Activated T-cell treated with anti-CD3 and anti-CD28 coated beads, Interleukin-2, amount 50 U/mL, for 24 hours (primary cell): ENCODE data around the gene TMEM158.

Experiments
- DNase-seq: peaks from one replicate; pipeline ENCODE4 v3.0.0-alpha.2; 2020
- H3K27ac Mint-ChIP-seq: 2 replicates; pipeline ENCODE4 v1.8.0; 2020; ENCODE audit warnings: mild to moderate bottlenecking, mixed read lengths
- H3K27me3 Mint-ChIP-seq: 2 replicates; pipeline ENCODE4 v1.8.0; 2020; ENCODE audit warnings: mixed read lengths
- H3K36me3 Mint-ChIP-seq: 2 replicates; pipeline ENCODE4 v1.8.0; 2020; ENCODE audit warnings: low read depth, mixed read lengths
- H3K4me1 Mint-ChIP-seq: 2 replicates; pipeline ENCODE4 v1.8.0; 2020; ENCODE audit warnings: low read depth, mixed read lengths
- H3K4me3 Mint-ChIP-seq: 2 replicates; pipeline ENCODE4 v1.8.0; 2020; ENCODE audit warnings: mild to moderate bottlenecking, moderate library complexity, mixed read lengths
- H3K9me3 Mint-ChIP-seq: 2 replicates; pipeline ENCODE4 v1.8.0; 2020; ENCODE audit warnings: mixed read lengths

The TMEM158 gene

GRCh38 chr3:45246241-45246640 is 20.2 kb upstream of the TMEM158 start:
- H3K27ac Mint-ChIP-seq = no peak overlapping the region
- H3K4me1 Mint-ChIP-seq = no peaks in the 10 kb centered on the region
- H3K36me3 Mint-ChIP-seq = no peaks in the 10 kb centered on the region
- peaks cover 1% of the 10 kb centered on the region for H3K27me3 Mint-ChIP-seq
- DNase-seq = no peak
- no peak overlapping the region for H3K4me3 Mint-ChIP-seq
- no peaks in the 10 kb centered on the region for H3K9me3 Mint-ChIP-seq

- no peaks in the 10 kb centered on the region for H3K9me3 Mint-ChIP-seq
- H3K4me3 Mint-ChIP-seq = no peak overlapping the region
- H3K36me3 Mint-ChIP-seq = no peaks in the 10 kb centered on the region
- H3K27me3 Mint-ChIP-seq = peaks cover 8% of the 10 kb centered on the region
- no peak overlapping the region for H3K27ac Mint-ChIP-seq
- no peaks in the 10 kb centered on the region for H3K4me1 Mint-ChIP-seq
- no peak for DNase-seq
Observed at GRCh38 chr3:45244356-45244755, 18.3 kb upstream of the TMEM158 start.

DNA sequence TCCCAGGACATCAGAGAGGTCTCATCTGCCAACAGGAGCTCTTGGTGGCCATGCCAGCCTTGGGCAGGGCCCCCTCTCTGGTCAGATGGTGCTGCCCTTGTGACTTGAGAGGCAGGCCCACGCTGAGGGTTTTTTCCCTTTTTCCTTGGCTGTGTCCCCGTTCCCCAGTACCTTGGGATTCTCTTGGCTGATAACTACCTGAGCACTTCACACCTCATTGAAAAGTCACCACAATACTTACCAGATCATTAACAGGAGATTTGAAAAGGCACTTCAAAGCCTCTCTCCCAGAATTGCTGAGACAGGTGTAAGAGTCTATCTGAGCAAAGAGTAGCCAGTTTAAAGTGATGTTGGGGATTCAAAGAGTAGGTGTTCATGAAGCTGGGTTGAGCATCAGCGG is 15.1 kb upstream of the TMEM158 start:
- Mint-ChIP-seq H3K4me3 (no peak overlapping the region), H3K9me3 (no peaks in the 10 kb centered on the region), H3K27me3 (peaks cover 8% of the 10 kb centered on the region), H3K36me3 (no peaks in the 10 kb centered on the region), H3K27ac (no peak overlapping the region), H3K4me1 (no peaks in the 10 kb centered on the region)
- DNase-seq = no peak

GRCh38 chr3:45240292-45240691 is 14.2 kb upstream of the TMEM158 start:
- H3K27me3 Mint-ChIP-seq = peaks cover 8% of the 10 kb centered on the region
- no peak overlapping the region for H3K4me3 Mint-ChIP-seq
- DNase-seq = no peak
- no peak overlapping the region for H3K27ac Mint-ChIP-seq
- no peaks in the 10 kb centered on the region for H3K36me3 Mint-ChIP-seq
- H3K9me3 Mint-ChIP-seq = peaks cover 6% of the 10 kb centered on the region
- H3K4me1 Mint-ChIP-seq = no peaks in the 10 kb centered on the region

GRCh38 chr3:45239254-45239653 is 13.2 kb upstream of the TMEM158 start:
- Mint-ChIP-seq H3K9me3 (peaks cover 7% of the 10 kb centered on the region), H3K4me1 (no peaks in the 10 kb centered on the region), H3K27me3 (peaks cover 8% of the 10 kb centered on the region), H3K36me3 (no peaks in the 10 kb centered on the region), H3K4me3 (no peak overlapping the region), H3K27ac (no peak overlapping the region)
- DNase-seq = no peak

DNA sequence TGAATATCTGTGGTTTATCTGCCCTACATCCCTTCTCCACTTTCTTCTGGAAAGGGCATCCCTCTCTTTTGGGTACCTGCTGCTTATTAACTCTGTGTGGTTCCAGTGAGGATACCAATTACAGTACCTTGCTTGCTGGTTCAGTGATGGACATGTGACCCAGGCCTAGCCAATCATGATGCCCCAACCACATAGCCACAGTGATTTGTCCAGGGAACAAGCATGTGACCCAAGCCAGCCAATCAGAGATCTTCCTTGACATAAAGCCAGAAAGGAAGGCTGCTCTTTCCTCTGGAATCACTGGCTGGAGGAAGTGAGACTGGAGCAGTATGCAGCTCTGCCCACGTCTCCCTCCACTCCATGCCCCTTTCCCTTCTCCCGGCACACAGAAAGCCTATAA is 10.9 kb upstream of the TMEM158 start:
- Mint-ChIP-seq H3K9me3 (peaks cover 7% of the 10 kb centered on the region), H3K27me3 (peaks cover 11% of the 10 kb centered on the region), H3K27ac (no peak overlapping the region), H3K36me3 (no peaks in the 10 kb centered on the region), H3K4me3 (no peak overlapping the region), H3K4me1 (no peaks in the 10 kb centered on the region)
- no peak for DNase-seq

DNA sequence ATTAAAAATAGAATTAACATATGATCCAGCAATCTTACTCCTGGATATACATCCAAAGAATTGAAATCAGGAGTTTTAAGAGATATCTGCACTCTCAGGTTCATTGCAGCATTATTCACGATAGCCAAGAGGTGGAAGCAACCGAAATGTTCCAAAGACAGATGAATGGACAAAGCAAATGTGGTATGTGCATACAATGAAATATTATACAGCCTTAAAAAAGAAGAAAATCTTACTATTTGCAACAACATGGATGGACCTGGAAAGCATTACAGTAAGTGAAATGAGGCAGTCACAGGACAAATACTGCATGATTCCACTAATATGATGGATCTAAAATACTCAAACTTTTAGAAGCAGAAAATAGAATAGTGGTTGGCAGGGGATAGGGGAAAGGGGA is 9.3 kb upstream of the TMEM158 start:
- no peak overlapping the region for H3K4me3 Mint-ChIP-seq
- no peaks in the 10 kb centered on the region for H3K4me1 Mint-ChIP-seq
- no peak overlapping the region for H3K27ac Mint-ChIP-seq
- H3K36me3 Mint-ChIP-seq = no peaks in the 10 kb centered on the region
- H3K9me3 Mint-ChIP-seq = peaks cover 7% of the 10 kb centered on the region
- peaks cover 15% of the 10 kb centered on the region for H3K27me3 Mint-ChIP-seq
- DNase-seq = no peak

DNA sequence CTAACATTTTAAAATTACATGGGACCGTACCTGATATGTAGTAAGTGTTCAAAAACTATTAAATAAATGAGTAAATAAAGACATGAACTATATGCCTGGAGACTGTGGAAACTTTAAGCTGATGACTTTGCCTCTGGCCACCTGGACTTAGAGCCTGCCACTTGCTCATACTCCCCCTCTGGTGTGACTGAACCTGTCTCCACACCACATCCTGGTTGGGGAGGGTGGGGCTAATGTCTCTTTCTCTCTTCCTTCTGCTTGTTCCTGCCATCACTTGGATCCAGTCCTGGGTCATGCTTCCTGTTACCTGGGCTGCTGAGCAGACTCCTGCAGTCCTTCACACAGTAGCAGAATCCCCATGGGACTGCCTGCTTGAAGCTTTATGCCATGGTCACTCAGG is 8.2 kb upstream of the TMEM158 start:
- no peak for DNase-seq
- H3K27me3 Mint-ChIP-seq = peaks cover 23% of the 10 kb centered on the region
- H3K27ac Mint-ChIP-seq = no peak overlapping the region
- H3K4me1 Mint-ChIP-seq = no peaks in the 10 kb centered on the region
- H3K9me3 Mint-ChIP-seq = peaks cover 7% of the 10 kb centered on the region
- no peak overlapping the region for H3K4me3 Mint-ChIP-seq
- H3K36me3 Mint-ChIP-seq = no peaks in the 10 kb centered on the region

DNA sequence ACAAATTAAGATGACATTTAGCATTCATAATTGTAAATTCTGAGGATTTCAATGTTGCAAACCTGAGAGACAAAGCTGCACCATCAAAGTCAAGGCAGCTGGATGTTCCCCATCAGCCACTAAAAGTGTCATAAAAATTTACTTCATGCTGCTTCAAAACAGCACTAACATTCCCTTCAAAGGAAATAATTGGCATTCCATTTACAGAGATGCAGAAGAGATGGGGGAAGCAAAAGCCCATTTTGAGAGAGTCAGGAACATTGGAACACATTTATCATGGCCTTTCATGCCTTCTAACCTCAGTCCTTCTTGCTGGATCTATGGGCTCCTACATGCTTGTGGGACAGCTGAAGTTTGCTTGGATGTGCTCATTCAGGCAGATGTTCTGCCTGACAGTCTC is 6.4 kb upstream of the TMEM158 start:
- Mint-ChIP-seq H3K36me3 (no peaks in the 10 kb centered on the region), H3K27ac (no peak overlapping the region), H3K27me3 (peaks cover 38% of the 10 kb centered on the region), H3K4me1 (no peaks in the 10 kb centered on the region), H3K4me3 (no peak overlapping the region), H3K9me3 (peaks cover 7% of the 10 kb centered on the region)
- no peak for DNase-seq

DNA sequence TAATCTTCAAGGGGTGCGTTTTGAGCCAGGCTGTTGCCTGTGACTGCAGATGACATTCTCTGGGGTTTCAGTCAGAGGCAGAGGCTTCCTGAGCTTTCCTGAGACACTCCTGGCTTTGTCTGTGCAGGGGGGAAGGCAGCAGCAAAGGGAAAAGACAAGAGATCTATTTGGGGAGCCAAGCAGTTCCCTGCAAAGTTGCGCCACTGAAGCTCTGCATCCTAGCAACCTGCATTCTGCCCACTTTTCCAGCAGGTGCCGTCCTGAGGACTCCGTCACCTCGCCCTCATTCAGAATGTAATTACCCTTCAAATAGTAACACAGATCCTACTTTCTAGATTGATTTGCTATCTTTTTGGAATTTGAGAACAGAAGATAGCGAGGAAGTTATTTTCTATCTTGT is 1.9 kb upstream of the TMEM158 start:
- no peak for DNase-seq
- Mint-ChIP-seq H3K27me3 (peaks cover 68% of the 10 kb centered on the region), H3K9me3 (no peaks in the 10 kb centered on the region), H3K27ac (no peak overlapping the region), H3K4me3 (no peak overlapping the region), H3K36me3 (no peaks in the 10 kb centered on the region), H3K4me1 (peaks cover 15% of the 10 kb centered on the region)

GRCh38 chr3:45227071-45227820 is 1.2 kb upstream of the TMEM158 start:
- DNase-seq = no peak
- Mint-ChIP-seq H3K27ac (no peak overlapping the region), H3K4me3 (no peak overlapping the region), H3K36me3 (no peaks in the 10 kb centered on the region), H3K9me3 (no peaks in the 10 kb centered on the region), H3K27me3 (peaks cover 75% of the 10 kb centered on the region), H3K4me1 (peaks cover 15% of the 10 kb centered on the region)

DNA sequence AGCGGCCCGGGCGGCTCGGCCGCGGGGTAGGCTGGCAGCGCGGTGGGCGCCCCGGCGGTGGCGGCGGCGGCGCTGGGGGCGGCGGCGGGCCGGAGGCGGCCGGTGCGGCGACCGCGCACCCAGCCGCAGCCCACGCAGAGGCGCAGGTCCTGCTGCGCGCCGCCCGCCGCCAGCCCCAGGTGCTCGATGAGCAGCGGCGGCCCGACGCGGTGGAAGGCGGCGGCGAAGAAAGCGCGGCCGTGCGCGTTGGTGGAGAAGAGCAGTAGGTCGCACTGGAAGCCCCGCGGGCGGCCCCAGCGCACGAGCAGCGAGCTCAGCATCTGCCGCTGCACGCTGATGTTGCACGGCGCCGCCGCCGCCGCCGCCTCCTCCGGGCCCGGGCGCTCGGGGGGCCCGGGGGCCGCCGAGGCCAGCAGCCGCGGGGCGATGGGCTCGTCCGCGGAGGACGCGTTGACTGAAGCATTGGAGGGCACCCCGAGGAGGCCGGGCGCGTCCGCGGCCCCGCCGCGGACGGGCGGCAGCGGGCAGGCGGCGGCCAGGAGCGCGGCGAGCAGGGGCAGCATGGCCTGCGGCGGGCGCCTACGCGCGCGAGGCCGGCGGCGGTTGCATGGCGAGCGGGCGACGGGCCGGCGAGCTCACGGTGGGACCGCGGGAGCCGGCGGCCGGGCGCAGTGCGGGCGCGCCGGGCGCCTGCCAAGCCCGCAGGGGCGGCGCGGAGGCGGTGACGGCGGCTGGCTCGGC is 452 bp downstream of the TMEM158 start:
- Mint-ChIP-seq H3K36me3 (no peaks in the 10 kb centered on the region), H3K27ac (no peak overlapping the region), H3K4me1 (peaks cover 15% of the 10 kb centered on the region), H3K4me3 (no peak overlapping the region), H3K27me3 (peaks cover 76% of the 10 kb centered on the region), H3K9me3 (no peaks in the 10 kb centered on the region)
- DNase-seq = peak; percentile 65

DNA sequence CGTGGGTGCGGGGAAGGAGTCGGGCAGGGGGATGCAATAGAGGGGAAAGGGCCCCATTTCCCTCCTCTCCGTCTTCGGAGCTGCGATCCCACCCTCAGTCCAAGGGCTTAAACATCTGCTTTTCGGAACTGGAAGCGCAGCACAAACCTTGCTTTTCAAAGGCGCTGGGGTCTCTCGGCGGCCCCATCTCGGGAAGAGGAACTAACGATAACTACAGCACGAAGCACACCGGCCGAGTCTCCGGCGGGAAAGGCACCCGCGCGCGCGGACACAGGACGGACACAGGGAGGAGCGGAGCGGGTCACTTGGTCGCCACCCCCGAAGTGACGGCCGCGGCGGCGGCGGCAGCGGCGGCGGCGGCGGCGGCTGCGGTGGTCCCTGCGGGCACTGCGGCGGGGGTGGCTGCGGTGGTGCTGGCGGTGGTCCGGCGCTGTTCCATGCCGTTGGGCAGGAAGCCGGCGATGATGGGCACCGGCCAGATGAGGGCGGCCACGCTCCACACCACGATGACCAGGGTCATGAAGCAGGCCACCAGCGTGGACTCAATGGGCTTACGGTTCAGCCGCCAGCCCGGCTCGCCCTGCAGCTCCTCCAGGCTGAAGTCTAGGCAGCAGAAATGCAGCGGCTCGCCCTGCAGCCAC is 1.1 kb downstream of the TMEM158 start:
- Mint-ChIP-seq H3K27ac (peak overlapping the region; percentile 73), H3K9me3 (no peaks in the 10 kb centered on the region), H3K4me1 (peaks cover 15% of the 10 kb centered on the region), H3K27me3 (peaks cover 77% of the 10 kb centered on the region), H3K36me3 (no peaks in the 10 kb centered on the region), H3K4me3 (peak overlapping the region; percentile 76)
- peak; percentile 47 for DNase-seq

GRCh38 chr3:45223889-45224727 is 2.0 kb downstream of the TMEM158 start:
- Mint-ChIP-seq H3K27ac (no peak overlapping the region), H3K4me1 (peaks cover 15% of the 10 kb centered on the region), H3K27me3 (peaks cover 74% of the 10 kb centered on the region), H3K9me3 (no peaks in the 10 kb centered on the region), H3K36me3 (no peaks in the 10 kb centered on the region), H3K4me3 (peak overlapping the region; percentile 18)
- no peak for DNase-seq
